Measurements from ENCODE around the gene TCEAL5. TPM values are rescaled to one million over a fixed set of nuclear protein-coding genes. Genes with fewer than 3 reads are reported as not detected.

Gene TCEAL5, protein sequence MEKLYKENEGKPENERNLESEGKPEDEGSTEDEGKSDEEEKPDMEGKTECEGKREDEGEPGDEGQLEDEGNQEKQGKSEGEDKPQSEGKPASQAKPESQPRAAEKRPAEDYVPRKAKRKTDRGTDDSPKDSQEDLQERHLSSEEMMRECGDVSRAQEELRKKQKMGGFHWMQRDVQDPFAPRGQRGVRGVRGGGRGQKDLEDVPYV
- polyA plus RNA-seq (2013, experiment 1 of 2) = 5.8 TPM
- 4.8 TPM for polyA plus RNA-seq (2013, experiment 2 of 2)

DNA sequence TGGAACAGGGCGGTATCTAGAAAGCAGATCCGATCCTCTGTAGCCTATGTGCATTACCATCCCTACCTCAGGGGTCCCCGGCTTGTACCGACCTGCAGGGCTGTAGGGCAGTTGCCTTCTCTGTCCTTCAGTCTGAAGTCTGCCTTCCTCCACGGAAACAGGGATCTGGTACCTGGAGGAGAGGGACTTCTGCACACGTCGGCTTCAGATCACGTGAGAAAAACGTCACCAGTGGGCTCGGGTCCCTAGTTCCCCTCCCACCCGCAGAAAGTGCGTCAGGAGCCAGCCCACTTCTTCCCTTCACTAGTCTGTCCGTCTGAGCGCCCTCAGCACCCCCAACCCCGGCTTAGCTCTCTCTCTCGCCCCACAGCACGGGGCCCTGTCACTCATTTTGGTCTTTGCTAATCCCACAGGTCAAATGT is at the start of gene TCEAL5:
Gene TCEAL5, minus strand, starts transcription at position 170 of the 422 bp plus-strand sequence. CDS start 2,187 bp downstream, outside the sequence.
- no peak within 1 kb of the TSS for H3K27ac ChIP-seq (replicated peaks; ENCODE audit: low read length)
- H2BK15ac ChIP-seq (ENCODE audit: low read length) = no peak within 1 kb of the TSS
- no peak within 1 kb of the TSS for H3K9ac ChIP-seq (ENCODE audit: low read depth, low read length, poor library complexity)
- no peak within 1 kb of the TSS for H3K14ac ChIP-seq (ENCODE audit: low read length)
- H2BK120ac ChIP-seq (ENCODE audit: low read depth, low read length) = no peak within 1 kb of the TSS
- H3K4me3 ChIP-seq (ENCODE audit: low read length in 2 of 2) = peak within 1 kb of the TSS; percentile 44 to 69
- H3K4ac ChIP-seq (ENCODE audit: low read length) = no peak within 1 kb of the TSS
- no peak within 1 kb of the TSS for H4K91ac ChIP-seq (ENCODE audit: low read depth, low read length, poor library complexity)
- H2BK12ac ChIP-seq (ENCODE audit: low read length) = no peak within 1 kb of the TSS
- no peak within 1 kb of the TSS for H2AK5ac ChIP-seq (ENCODE audit: low read depth, low read length)
- no peak within 1 kb of the TSS for H3K18ac ChIP-seq (ENCODE audit: low read length)
- no peak for DNase-seq (ENCODE audit: low spot score)
- H3K27me3 ChIP-seq (ENCODE audit: control insufficient read depth in 3 of 3, insufficient read depth in 3 of 3, low read depth in 1 of 3, low read length in 3 of 3) = peaks cover 0 to 53% (median 0%) of the 10 kb centered on the region in 3 experiments
- WGBS, 2 donors (ENCODE audit: extremely low coverage in 2 of 2, insufficient read length in 2 of 2, insufficient replicate concordance in 1 of 2) = no CpG with 5 or more reads among the region's 17 CpGs
- H3K4me2 ChIP-seq (ENCODE audit: insufficient read depth, low read length, poor library complexity, severe bottlenecking) = peak within 1 kb of the TSS; percentile 18
- H3K9me3 ChIP-seq (replicated peaks in 1 of 2; ENCODE audit: control insufficient read depth in 2 of 2, insufficient read depth in 1 of 2, low read depth in 1 of 2, low read length in 2 of 2) = no peaks in the 10 kb centered on the region
- no peak within 1 kb of the TSS for H2BK5ac ChIP-seq (ENCODE audit: low read length)
- no peak within 1 kb of the TSS for H3K23ac ChIP-seq (ENCODE audit: low read depth, low read length, poor library complexity)
- H4K8ac ChIP-seq (ENCODE audit: low read depth, low read length) = no peak within 1 kb of the TSS
- H2AFZ ChIP-seq (ENCODE audit: low read length) = peak within 1 kb of the TSS; percentile 75
- H3K4me1 ChIP-seq (ENCODE audit: control insufficient read depth in 2 of 2, insufficient read depth in 1 of 2, low read depth in 1 of 2, low read length in 2 of 2) = no peaks in the 10 kb centered on the region
- H3K79me1 ChIP-seq (ENCODE audit: low read depth, low read length) = no peaks in the 10 kb centered on the region
- H3K36me3 ChIP-seq (replicated peaks in 1 of 2; ENCODE audit: control insufficient read depth in 2 of 2, insufficient read depth in 2 of 2, low read length in 2 of 2) = no peaks in the 10 kb centered on the region

DNA sequence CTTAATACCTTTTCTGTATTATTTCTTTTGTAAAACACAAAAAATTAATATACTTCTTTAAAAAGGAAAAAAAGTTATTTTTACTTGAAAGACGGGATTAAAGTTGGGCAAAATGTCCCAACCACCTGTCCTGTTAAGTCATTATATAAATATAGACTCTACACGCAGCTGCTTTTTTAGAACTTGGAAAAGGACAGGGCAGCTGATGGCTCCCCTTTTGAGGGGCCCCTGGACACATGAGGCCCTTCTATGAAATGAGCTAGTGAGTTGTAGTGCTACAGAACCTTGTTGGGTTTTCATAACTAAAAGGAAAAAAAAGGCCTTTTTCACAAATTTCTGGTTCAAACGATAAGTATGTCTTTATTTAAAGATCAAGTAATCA is 34.8 kb upstream of the TCEAL5 start:
- Histone ChIP-seq H3K4me3 (ENCODE audit: low read length in 2 of 2) (peak overlapping the region in 1 of 2 donors; percentile 64), H3K79me1 (ENCODE audit: low read depth, low read length) (no peaks in the 10 kb centered on the region), H2BK5ac (ENCODE audit: low read length) (no peak overlapping the region), H3K27ac (replicated peaks; ENCODE audit: low read length) (no peak overlapping the region), H3K14ac (ENCODE audit: low read length) (no peak overlapping the region), H3K9ac (ENCODE audit: low read depth, low read length, poor library complexity) (no peak overlapping the region), H3K9me3 (replicated peaks in 1 of 2; ENCODE audit: control insufficient read depth in 2 of 2, insufficient read depth in 1 of 2, low read depth in 1 of 2, low read length in 2 of 2) (no peaks in the 10 kb centered on the region), H2BK120ac (ENCODE audit: low read depth, low read length) (no peak overlapping the region), H2AFZ (ENCODE audit: low read length) (peak overlapping the region; percentile 88), H3K36me3 (replicated peaks in 1 of 2; ENCODE audit: control insufficient read depth in 2 of 2, insufficient read depth in 2 of 2, low read length in 2 of 2) (no peaks in the 10 kb centered on the region), H3K4ac (ENCODE audit: low read length) (no peak overlapping the region), H3K23ac (ENCODE audit: low read depth, low read length, poor library complexity) (no peak overlapping the region), H2BK15ac (ENCODE audit: low read length) (no peak overlapping the region), H3K4me2 (ENCODE audit: insufficient read depth, low read length, poor library complexity, severe bottlenecking) (no peak overlapping the region), H4K91ac (ENCODE audit: low read depth, low read length, poor library complexity) (no peak overlapping the region), H4K8ac (ENCODE audit: low read depth, low read length) (no peak overlapping the region), H3K27me3 (ENCODE audit: control insufficient read depth in 3 of 3, insufficient read depth in 3 of 3, low read depth in 1 of 3, low read length in 3 of 3) (peaks cover 0 to 21% (median 0%) of the 10 kb centered on the region in 3 experiments), H3K4me1 (ENCODE audit: control insufficient read depth in 2 of 2, insufficient read depth in 1 of 2, low read depth in 1 of 2, low read length in 2 of 2) (no peaks in the 10 kb centered on the region), H3K18ac (ENCODE audit: low read length) (no peak overlapping the region), H2BK12ac (ENCODE audit: low read length) (no peak overlapping the region), H2AK5ac (ENCODE audit: low read depth, low read length) (no peak overlapping the region)
- DNase-seq (ENCODE audit: low spot score) = no peak
- no CpG with 5 or more reads among the region's 3 CpGs for WGBS, 2 donors (ENCODE audit: extremely low coverage in 2 of 2, insufficient read length in 2 of 2, insufficient replicate concordance in 1 of 2)

DNA sequence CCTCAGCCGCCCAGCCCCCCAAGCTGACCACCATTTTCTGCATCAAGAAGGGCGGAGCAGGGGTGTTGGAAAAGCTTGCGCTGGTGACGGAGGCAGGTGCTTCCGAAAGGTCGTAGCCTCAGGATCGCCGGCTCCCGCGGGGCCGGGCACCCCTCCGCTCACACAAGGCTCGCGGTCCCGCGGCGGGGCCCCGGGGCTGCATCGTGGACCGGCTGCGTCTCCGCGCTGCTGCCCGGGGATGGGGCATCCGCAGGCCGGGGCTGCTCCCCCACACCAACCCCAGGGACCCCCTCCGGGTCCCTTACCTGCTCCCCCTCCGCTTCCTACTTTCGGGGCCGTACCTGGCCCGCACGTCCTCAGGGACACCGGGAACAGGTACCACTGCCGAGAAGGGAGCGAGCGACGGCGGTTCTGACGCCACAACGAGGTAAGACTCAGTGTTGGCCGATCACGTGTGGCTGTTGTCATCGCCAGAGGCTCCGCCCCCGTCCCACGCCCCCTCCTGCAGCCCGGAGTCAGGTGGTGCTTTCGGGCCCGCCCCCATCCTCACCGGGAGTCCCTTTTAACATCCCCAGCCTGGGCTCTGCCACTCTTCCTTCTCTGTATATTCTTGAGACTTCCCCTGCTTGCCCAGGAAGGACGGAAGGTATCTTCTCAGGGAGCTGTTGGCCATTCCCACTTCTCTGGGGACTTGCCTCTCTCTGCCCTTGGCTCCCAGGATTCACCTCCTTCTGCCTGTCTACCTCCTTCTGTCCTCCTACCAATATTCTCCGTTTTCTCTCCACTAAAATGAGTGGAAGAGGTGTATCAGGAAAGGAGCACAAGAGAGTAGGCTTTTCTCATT is 34.2 kb upstream of the TCEAL5 start, which contains the start of gene BEX2:
Gene BEX2, minus strand, starts transcription at position 436 of the 844 bp plus-strand sequence. CDS start 1,014 bp downstream, outside the sequence.
- Histone ChIP-seq H2AK5ac (ENCODE audit: low read depth, low read length) (no peak within 1 kb of the TSS), H3K4me1 (ENCODE audit: control insufficient read depth in 2 of 2, insufficient read depth in 1 of 2, low read depth in 1 of 2, low read length in 2 of 2) (no peaks in the 10 kb centered on the region), H2BK15ac (ENCODE audit: low read length) (no peak within 1 kb of the TSS), H3K79me1 (ENCODE audit: low read depth, low read length) (no peaks in the 10 kb centered on the region), H2BK12ac (ENCODE audit: low read length) (no peak within 1 kb of the TSS), H2BK5ac (ENCODE audit: low read length) (no peak within 1 kb of the TSS), H3K18ac (ENCODE audit: low read length) (peak within 1 kb of the TSS; percentile 64), H4K91ac (ENCODE audit: low read depth, low read length, poor library complexity) (no peak within 1 kb of the TSS), H4K8ac (ENCODE audit: low read depth, low read length) (no peak within 1 kb of the TSS), H3K4me3 (ENCODE audit: low read length in 2 of 2) (peak within 1 kb of the TSS; percentile 64 to 95), H3K27ac (replicated peaks; ENCODE audit: low read length) (no peak within 1 kb of the TSS), H2BK120ac (ENCODE audit: low read depth, low read length) (no peak within 1 kb of the TSS), H3K23ac (ENCODE audit: low read depth, low read length, poor library complexity) (peak within 1 kb of the TSS; percentile 31), H3K9ac (ENCODE audit: low read depth, low read length, poor library complexity) (peak within 1 kb of the TSS; percentile 70), H3K27me3 (ENCODE audit: control insufficient read depth in 3 of 3, insufficient read depth in 3 of 3, low read depth in 1 of 3, low read length in 3 of 3) (peaks cover 0 to 21% (median 0%) of the 10 kb centered on the region in 3 experiments), H3K4ac (ENCODE audit: low read length) (no peak within 1 kb of the TSS), H3K9me3 (replicated peaks in 1 of 2; ENCODE audit: control insufficient read depth in 2 of 2, insufficient read depth in 1 of 2, low read depth in 1 of 2, low read length in 2 of 2) (no peaks in the 10 kb centered on the region), H3K4me2 (ENCODE audit: insufficient read depth, low read length, poor library complexity, severe bottlenecking) (peak within 1 kb of the TSS; percentile 57), H2AFZ (ENCODE audit: low read length) (peak within 1 kb of the TSS; percentile 88), H3K14ac (ENCODE audit: low read length) (peak within 1 kb of the TSS; percentile 56), H3K36me3 (replicated peaks in 1 of 2; ENCODE audit: control insufficient read depth in 2 of 2, insufficient read depth in 2 of 2, low read length in 2 of 2) (no peaks in the 10 kb centered on the region)
- peak; percentile 53 for DNase-seq (ENCODE audit: low spot score)
- no CpG with 5 or more reads among the region's 52 CpGs for WGBS, 2 donors (ENCODE audit: extremely low coverage in 2 of 2, insufficient read length in 2 of 2, insufficient replicate concordance in 1 of 2)

Data from neuronal stem cell (in vitro differentiated cells).